ENCODE data around the gene ATG10.

GRCh38 chr5:82109013-82109412, 137.2 kb downstream of the ATG10 start:
- no peak for TF ChIP-seq EZH2 (IDR thresholded peaks at IDR 0.05; ENCODE audit: insufficient read depth, low read length)
- no peak for TF ChIP-seq CTCF (IDR thresholded peaks at IDR 0.05; ENCODE audit: insufficient read depth, low read depth, low read length)

Data from astrocyte (in vitro differentiated cells and primary cell).